Esophagus (tissue), 2 donors: ENCODE measurements around the gene ACOT12. TPM values are rescaled to one million over a fixed set of nuclear protein-coding genes. Genes with fewer than 3 reads are reported as not detected.

Experiments used
- H3K27ac ChIP-seq, 2 donors: one replicate each; pipeline ENCODE4 v1.5.1; 2013; ENCODE audit warnings: low read depth in 2 of 2, mild to moderate bottlenecking in 2 of 2, inconsistent platforms in 1 of 2, low read length in 1 of 2, moderate library complexity in 1 of 2
- H3K27me3 ChIP-seq, 2 donors: one replicate each; pipeline ENCODE4 v1.6.1; 2013; ENCODE audit warnings: low read length in 2 of 2, control low read depth in 1 of 2, mild to moderate bottlenecking in 1 of 2; ENCODE audit not compliant: insufficient read depth in 2 of 2, control insufficient read depth in 1 of 2
- H3K36me3 ChIP-seq, 2 donors: one replicate each; pipeline ENCODE4 v1.6.1; 2013; ENCODE audit warnings: low read length in 1 of 2; ENCODE audit not compliant: control insufficient read depth in 2 of 2, insufficient read depth in 2 of 2
- H3K4me1 ChIP-seq, 2 donors: one replicate each; pipeline ENCODE4 v1.6.1; 2013; ENCODE audit warnings: low read length in 1 of 2; ENCODE audit not compliant: control insufficient read depth in 2 of 2, insufficient read depth in 2 of 2
- H3K4me3 ChIP-seq, 2 donors: one replicate each; pipeline ENCODE4 v1.5.1; 2013; ENCODE audit warnings: low read length in 2 of 2, mild to moderate bottlenecking in 2 of 2, low read depth in 1 of 2, moderate library complexity in 1 of 2
- H3K9me3 ChIP-seq, 2 donors: one replicate each; pipeline ENCODE4 v1.6.1; 2013; ENCODE audit warnings: mild to moderate bottlenecking in 2 of 2, low read depth in 1 of 2, low read length in 1 of 2, moderate library complexity in 1 of 2; ENCODE audit not compliant: control insufficient read depth in 2 of 2, insufficient read depth in 1 of 2
- WGBS, 2 donors: extraction: QIAGEN DNeasy Blood & Tissue Kit; methylation state at CpG; one replicate each; pipeline ENCODE4 v1.1.7; 2013; 5-methylcytosine and 5-hydroxymethylcytosine counted together
- polyA plus RNA-seq, 2 donors: library from polyadenylated mRNA; stranded (reverse); fragments of 200-250 nt; gene quantifications; one replicate each; pipeline ENCODE4 v1.2.3, GENCODE V29; 2013
- donor health status: healthy with polysubstance abuse.
- donor health status: Bipolar disorder and iron deficiency.

ACOT12 gene
- polyA plus RNA-seq, 2 donors, result not detected

DNA sequence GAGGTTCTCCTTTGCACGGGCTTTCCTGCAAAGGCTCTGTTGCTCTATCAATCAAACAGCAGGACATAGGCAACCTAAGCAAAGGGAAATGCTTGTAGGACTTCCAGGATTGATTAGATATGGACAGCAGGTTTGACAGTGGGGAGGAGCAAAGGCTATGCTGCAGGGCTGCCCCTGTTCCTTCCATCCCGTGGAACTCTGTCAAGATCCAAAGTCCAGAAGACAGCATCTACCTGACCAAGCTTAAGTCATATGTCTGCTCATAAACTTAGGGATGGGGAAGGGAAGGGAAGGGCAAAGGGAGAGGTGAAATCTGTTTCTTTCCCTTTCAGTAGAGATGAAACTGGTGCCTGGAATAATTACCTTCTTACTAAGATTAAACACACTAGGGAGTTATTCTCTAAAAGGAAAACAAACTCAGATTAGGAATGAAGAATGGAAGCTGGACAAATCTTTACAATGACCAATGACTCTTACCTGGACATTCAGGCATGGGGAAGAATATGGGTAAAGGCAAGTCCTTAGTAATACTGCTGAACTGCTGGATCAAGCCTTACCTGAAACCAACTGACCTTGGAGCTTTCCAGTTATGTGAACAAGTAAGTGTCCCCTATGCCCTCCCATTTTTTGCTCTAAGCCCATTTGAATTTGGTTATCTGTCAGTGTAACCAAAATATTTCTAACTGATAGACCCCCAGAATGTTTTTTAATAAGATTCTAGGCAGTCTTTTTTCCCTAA is 8.4 kb upstream of the ACOT12 start:
- H3K36me3 ChIP-seq, result no peaks in the 10 kb centered on the region
- no peak overlapping the region for H3K4me3 ChIP-seq
- H3K4me1 ChIP-seq, result no peaks in the 10 kb centered on the region
- H3K27me3 ChIP-seq, result no peaks in the 10 kb centered on the region
- no peak overlapping the region for H3K27ac ChIP-seq
- H3K9me3 ChIP-seq, result no peaks in the 10 kb centered on the region
- 26 to 36% methylated on average over 2 of the region's 2 CpGs for WGBS, 2 donors

- 79 to 82% methylated on average over 11 of the region's 11 CpGs for WGBS, 2 donors
- Histone ChIP-seq H3K27me3 (no peaks in the 10 kb centered on the region), H3K27ac (no peak overlapping the region), H3K4me1 (no peaks in the 10 kb centered on the region), H3K9me3 (no peaks in the 10 kb centered on the region), H3K4me3 (no peak overlapping the region), H3K36me3 (no peaks in the 10 kb centered on the region)
Observed at GRCh38 chr5:81401266-81401665, 7.3 kb upstream of the ACOT12 start.

- Histone ChIP-seq H3K4me1 (no peaks in the 10 kb centered on the region), H3K9me3 (no peaks in the 10 kb centered on the region), H3K4me3 (no peak overlapping the region), H3K36me3 (no peaks in the 10 kb centered on the region), H3K27me3 (no peaks in the 10 kb centered on the region), H3K27ac (no peak overlapping the region)
- 62 to 69% methylated on average over 2 of the region's 2 CpGs for WGBS, 2 donors
Observed at GRCh38 chr5:81400375-81400774, 6.4 kb upstream of the ACOT12 start.

DNA sequence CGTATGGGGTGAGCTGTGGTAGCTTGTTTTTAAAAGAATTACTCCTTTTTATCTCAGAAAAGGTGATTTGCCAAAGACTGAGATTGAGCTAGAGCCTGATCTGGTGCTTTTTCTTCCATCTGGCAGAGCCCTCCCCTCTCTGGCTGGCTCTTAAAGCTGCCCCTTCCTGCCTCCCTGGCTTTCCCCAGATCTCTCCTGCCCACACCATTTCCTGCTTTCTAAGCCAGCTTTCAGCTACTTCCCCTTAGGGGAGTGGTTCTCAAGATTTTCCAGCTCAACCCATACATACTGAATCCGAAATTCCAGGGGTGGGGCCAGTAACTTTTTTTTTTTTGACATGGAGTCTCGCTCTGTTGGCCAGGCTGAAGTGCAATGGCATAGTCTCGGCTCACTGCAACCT is 4.8 kb upstream of the ACOT12 start:
- Histone ChIP-seq H3K36me3 (no peaks in the 10 kb centered on the region), H3K4me3 (no peak overlapping the region), H3K27me3 (no peaks in the 10 kb centered on the region), H3K4me1 (peaks cover 0 to 5% of the 10 kb centered on the region in 2 donors), H3K9me3 (peaks cover 0 to 4% of the 10 kb centered on the region in 2 donors), H3K27ac (no peak overlapping the region)
- 57 to 69% methylated on average over 4 of the region's 4 CpGs for WGBS, 2 donors

DNA sequence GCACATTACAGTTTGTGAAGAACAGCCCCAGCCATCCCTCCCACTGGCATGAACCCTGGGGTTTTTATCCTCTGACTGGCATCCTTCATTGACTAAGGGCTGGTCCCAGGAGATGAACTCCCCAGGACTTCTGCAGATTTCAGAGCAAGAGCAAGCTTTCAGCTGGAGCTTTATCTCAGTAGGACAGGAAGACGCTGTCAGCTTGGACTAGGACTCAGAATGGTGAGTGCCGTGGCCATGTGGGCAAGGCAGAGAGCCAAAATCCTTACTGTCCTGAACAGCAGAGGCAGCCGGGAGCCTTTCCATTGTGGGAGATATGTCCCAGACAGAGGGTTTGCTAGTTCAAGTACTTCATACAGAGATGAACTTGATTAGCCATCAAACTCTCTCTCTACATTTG is 3.2 kb upstream of the ACOT12 start:
- Histone ChIP-seq H3K9me3 (peaks cover 0 to 4% of the 10 kb centered on the region in 2 donors), H3K27me3 (no peaks in the 10 kb centered on the region), H3K27ac (no peak overlapping the region), H3K4me1 (peaks cover 0 to 5% of the 10 kb centered on the region in 2 donors), H3K36me3 (no peaks in the 10 kb centered on the region), H3K4me3 (no peak overlapping the region)
- WGBS, 2 donors, result 6 to 8% methylated on average over 3 of the region's 3 CpGs

- H3K27ac ChIP-seq, result no peak overlapping the region
- no peaks in the 10 kb centered on the region for H3K27me3 ChIP-seq
- peaks cover 0 to 4% of the 10 kb centered on the region in 2 donors for H3K9me3 ChIP-seq
- peaks cover 0 to 5% of the 10 kb centered on the region in 2 donors for H3K4me1 ChIP-seq
- no peak overlapping the region for H3K4me3 ChIP-seq
- H3K36me3 ChIP-seq, result no peaks in the 10 kb centered on the region
- WGBS, 2 donors, result 65 to 74% methylated on average over 3 of the region's 3 CpGs
Observed at GRCh38 chr5:81395262-81395661, 1.3 kb upstream of the ACOT12 start.

GRCh38 chr5:81393430-81393782 is 528 bp downstream of the ACOT12 start:
- Histone ChIP-seq H3K9me3 (peaks cover 0 to 4% of the 10 kb centered on the region in 2 donors), H3K4me3 (peak overlapping the region in 1 of 2 donors; percentile 43), H3K27ac (no peak overlapping the region), H3K36me3 (no peaks in the 10 kb centered on the region), H3K4me1 (peaks cover 0 to 5% of the 10 kb centered on the region in 2 donors), H3K27me3 (no peaks in the 10 kb centered on the region)
- 33 to 35% methylated on average over 10 of the region's 10 CpGs for WGBS, 2 donors

DNA sequence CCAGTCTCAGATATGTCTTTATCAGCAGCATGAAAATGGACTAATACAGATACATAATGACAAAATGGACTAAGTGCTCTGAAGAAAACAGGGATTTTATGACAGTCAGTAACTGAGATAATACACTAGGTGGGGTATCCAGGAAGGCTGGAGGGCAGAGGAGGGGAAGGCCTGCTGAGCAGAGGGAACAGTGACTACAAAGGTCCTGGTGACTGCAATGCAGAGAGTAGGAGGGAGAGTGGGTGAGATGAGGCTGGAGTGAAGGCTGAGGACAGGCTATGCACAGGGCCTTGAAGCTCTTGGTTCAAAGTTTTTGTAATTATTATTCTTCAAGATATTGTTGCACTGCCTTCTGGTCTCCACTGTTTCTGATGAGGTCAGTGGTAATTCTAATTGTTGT is 4.9 kb downstream of the ACOT12 start:
- H3K4me1 ChIP-seq, result peaks cover 0 to 3% of the 10 kb centered on the region in 2 donors
- H3K27me3 ChIP-seq, result no peaks in the 10 kb centered on the region
- H3K4me3 ChIP-seq, result no peak overlapping the region
- H3K27ac ChIP-seq, result no peak overlapping the region
- no peaks in the 10 kb centered on the region for H3K9me3 ChIP-seq
- no peaks in the 10 kb centered on the region for H3K36me3 ChIP-seq

GRCh38 chr5:81388169-81388568 is 5.8 kb downstream of the ACOT12 start:
- 88 to 89% methylated on average over 4 of the region's 4 CpGs for WGBS, 2 donors
- H3K36me3 ChIP-seq, result no peaks in the 10 kb centered on the region
- no peak overlapping the region for H3K27ac ChIP-seq
- H3K9me3 ChIP-seq, result no peaks in the 10 kb centered on the region
- no peaks in the 10 kb centered on the region for H3K4me1 ChIP-seq
- no peaks in the 10 kb centered on the region for H3K27me3 ChIP-seq
- H3K4me3 ChIP-seq, result no peak overlapping the region

- Histone ChIP-seq H3K36me3 (no peaks in the 10 kb centered on the region), H3K4me3 (no peak overlapping the region), H3K27ac (no peak overlapping the region), H3K4me1 (no peaks in the 10 kb centered on the region), H3K9me3 (no peaks in the 10 kb centered on the region), H3K27me3 (no peaks in the 10 kb centered on the region)
- 80 to 90% methylated on average over 2 of the region's 2 CpGs for WGBS, 2 donors
Observed at GRCh38 chr5:81383867-81384266, 10.1 kb downstream of the ACOT12 start.
